NCI-H2196 (cell line): ENCODE data around the gene SLITRK4.

Experiments
- DNase-seq: peaks from one replicate; lab custom pipeline; 2025; ENCODE audit not compliant: unreplicated experiment; lab: John Stamatoyannopoulos, UW

SLITRK4 gene

GRCh38 chrX:143635915-143636314 is at the start of gene SLITRK4:
TSS of gene SLITRK4 (minus strand) at chrX:143636101. CDS start at chrX:143631108, 4,993 bp downstream.
- no peak for DNase-seq

DNA sequence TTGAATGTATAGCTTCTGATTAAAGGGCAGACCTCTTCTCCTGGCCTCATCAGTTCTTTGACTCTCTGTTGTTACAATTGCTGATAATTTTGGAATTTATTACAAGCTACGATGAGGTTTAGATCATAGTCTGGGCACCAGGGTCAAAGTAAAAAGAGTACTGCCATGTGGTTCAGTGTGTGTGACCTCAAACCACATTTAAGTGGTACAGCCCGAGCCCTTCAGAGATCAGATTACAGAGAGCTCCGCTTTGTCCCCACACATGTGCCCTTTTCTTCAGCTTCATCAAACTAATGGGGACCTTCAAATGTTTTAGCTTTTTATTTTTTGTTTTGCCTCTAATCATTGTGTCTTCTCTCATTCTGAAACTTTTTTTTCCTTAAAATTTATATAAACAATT is 47.6 kb upstream of the SLITRK4 start:
- DNase-seq: no peak

- no peak for DNase-seq
Measured at GRCh38 chrX:143674926-143675325, 39.0 kb upstream of the SLITRK4 start.

DNA sequence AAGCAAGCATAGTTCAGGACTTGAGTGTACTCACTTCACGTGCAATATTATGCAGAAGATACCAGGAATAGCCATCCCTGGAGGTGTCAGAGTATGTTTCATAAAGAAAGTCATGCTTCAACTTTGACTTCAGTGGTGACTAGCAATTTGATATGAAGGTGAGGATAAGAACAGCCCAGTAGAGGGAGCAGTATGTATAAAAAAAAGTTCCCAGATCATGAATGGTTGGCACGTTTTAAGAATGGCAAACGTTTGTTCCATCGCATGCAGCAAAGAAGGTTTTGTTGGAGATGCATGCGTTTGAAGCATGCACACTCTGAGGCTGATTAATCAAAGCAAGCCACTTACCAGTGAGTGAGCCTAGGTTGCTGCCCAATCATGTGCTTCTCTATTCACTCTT is 33.5 kb upstream of the SLITRK4 start:
- no peak for DNase-seq

- no peak for DNase-seq
Measured at GRCh38 chrX:143664302-143664701, 28.4 kb upstream of the SLITRK4 start.

DNA sequence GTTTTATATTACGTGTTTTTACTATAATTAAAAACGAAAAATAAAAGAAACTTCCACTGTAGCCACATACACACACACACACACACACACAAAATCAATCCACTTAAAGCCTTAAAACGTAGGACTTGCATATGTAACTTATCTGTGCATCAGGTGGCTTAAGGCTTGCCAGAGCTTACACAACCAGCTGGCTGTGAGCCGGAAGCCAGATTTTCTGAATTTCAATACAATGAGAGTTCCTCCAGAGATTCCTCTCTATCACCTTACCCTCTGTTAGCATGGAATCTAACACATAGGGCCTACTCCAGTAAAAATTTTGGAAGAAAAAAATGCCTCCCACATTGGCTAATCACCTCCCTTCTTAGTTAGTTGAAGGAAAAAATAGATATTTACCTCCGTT is 27.9 kb upstream of the SLITRK4 start:
- no peak for DNase-seq

DNA sequence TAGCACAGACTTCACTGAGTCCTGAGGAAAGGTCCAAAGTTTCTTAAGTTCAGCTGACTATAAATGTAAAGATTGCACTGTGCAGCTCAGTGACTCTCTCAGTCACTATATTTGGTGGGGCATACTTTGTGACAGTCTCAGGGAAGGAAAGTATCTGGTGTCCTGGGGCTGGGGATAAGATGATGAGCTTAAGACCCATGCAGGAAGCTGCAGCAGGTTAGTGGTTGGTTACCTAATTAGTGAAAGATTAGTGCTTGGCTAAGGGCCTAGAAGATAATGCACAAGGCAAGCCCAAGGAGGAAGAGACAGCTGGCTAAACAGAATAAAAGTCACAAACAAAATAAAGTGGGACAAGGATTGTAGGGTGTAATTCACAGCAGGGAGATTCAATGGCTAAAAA is 25.4 kb upstream of the SLITRK4 start:
- DNase-seq: no peak

- no peak for DNase-seq
Measured at GRCh38 chrX:143648705-143649104, 12.8 kb upstream of the SLITRK4 start.

DNA sequence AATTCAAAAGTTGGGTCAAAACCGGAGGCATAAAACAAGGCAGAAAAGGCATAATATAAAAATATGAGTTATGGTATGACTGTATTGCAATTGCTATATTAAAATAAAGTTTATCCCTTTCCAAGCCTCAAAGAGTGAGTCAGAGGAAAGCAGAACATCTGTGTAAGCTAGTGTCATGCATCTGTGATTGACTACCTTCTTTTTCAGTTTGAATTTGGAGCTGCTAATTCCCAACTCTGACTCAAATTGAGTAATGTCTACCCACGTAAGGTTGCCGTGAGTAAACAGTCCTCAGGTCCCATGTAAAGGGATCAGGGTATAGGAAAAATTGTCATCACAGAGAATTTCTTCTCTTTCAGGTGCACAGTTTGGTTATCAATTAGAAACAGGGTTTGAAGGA is 6.5 kb upstream of the SLITRK4 start:
- no peak for DNase-seq

DNA sequence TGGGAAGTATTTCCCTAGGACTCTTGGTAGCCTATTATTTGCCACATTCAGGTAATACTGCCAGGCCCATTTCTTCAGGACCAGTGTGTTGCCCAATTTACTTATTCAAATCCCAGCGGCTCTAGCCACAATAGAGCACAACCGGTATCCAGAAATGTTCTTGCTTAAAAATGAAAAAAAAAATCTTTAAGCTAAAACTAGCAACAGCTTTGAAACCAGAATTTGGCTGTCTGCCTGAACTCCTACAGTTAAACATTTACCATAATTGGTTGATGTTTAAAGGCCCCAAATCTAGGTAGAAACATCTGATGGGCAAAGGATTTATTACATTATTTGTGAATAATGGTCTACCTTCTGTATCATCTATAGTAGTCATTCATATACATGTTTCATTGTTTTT is 930 bp upstream of the SLITRK4 start:
- no peak for DNase-seq

GRCh38 chrX:143634663-143635455 is 1.0 kb downstream of the SLITRK4 start:
- DNase-seq: no peak

- DNase-seq: no peak
Measured at GRCh38 chrX:143634309-143634662, 1.6 kb downstream of the SLITRK4 start.

GRCh38 chrX:143633461-143634308 is 2.2 kb downstream of the SLITRK4 start:
- no peak for DNase-seq

DNA sequence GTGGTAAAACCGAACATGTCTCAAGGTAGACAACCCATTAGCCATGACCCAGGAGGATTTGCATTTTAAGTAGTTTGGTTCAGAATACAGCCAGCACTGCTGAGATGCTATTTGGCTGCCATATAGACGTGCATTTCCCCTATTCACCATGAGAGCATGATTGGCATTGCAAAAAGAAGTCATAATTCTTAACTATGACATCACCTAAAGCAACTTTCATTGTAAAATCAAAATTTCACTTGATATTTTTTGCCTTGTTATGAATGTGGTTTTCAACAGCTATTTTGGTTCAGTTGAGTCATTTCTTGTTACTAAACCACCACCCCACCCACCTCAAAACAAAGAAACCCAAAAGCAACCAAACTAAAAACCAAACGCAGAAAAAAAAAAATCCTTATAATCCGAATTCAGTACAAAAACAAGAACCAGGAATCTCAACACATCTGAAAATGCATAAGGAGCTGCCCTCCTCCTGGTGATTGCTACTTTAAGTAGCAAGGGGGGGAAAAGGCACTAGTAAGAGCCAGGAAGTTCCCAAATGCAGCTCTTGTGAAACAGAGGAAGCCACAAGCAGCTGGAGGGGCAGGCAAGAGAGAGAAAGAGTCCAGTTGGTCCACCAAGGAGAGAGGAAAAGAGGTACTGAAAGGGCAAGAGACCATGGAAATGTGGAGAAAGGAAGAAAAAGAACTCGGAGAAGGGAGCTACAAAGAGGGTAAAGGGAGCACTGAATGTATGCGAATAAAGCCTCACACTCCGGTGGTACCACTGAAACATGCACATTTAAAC is 3.1 kb downstream of the SLITRK4 start:
- no peak for DNase-seq

- no peak for DNase-seq
Measured at GRCh38 chrX:143623657-143624056, 12.2 kb downstream of the SLITRK4 start.

DNA sequence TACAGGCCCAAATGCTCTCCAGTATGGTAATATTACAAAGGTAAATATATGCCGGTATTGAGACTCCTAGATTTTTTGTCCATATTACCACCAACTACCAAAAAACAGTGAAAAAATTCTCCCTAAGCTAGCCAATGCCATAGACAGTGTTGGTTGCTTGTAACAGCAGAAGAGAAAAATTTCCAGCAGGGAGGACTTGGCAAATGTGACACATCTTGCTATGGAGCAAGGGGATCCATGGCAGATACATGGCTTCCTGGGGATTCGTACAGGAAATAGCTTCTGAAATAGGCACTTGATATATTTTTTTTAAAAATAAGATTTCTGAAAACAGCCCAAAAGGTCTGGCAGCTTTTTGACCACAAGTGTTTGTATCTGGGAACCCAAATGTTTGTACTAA is 14.6 kb downstream of the SLITRK4 start:
- no peak for DNase-seq

GRCh38 chrX:143615851-143616250 is 20.1 kb downstream of the SLITRK4 start:
- no peak for DNase-seq

DNA sequence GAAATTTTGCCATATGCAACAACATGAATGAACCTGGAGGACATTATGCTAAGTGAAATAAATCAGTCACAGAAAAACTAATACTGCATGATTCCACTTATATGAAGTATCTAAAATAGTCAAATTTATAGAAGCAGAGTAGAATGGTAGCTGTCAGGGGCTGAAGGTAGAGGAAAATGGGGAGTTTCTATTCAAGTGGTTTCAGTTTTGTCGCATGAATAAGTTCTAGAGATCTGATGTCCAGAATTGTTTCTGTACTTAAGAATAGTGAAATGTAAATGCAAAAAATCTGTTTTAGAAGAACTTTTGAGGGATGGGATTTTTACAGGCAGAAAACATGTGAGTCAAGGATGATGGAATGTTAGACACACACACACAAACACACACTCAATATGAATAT is 34.1 kb downstream of the SLITRK4 start:
- DNase-seq: no peak

GRCh38 chrX:143581240-143581639 is 54.7 kb downstream of the SLITRK4 start:
- DNase-seq: no peak

GRCh38 chrX:143580266-143580665 is 55.6 kb downstream of the SLITRK4 start:
- no peak for DNase-seq
